IMR-90 (cell line): Measurements from ENCODE around the gene FBXL16. TPM values are rescaled to one million over a fixed set of nuclear protein-coding genes. Genes with fewer than 3 reads are reported as not detected.

Source experiments
- ATAC-seq: fragments of 200-7000 bp; cut with Tn5 transposase; 2 replicates; pipeline ENCODE4 v1.9.1; 2020; ENCODE audit warnings: low read depth, mild to moderate bottlenecking, moderate library complexity
- BruUV-seq: library from RNA; stranded (reverse); fragments of 400-500 nt; replicated peaks from 2 replicates; lab custom pipeline; 2021; lab: Mats Ljungman, UMichigan
- CTCF ChIA-PET: fragments of 300-600 bp; formaldehyde crosslinking; extraction: SDS; loops from one replicate; lab custom pipeline; 2021; ENCODE audit warnings: antibody characterized with exemption; lab: Yijun Ruan, JAX
- POLR2A ChIA-PET: fragments of 300-600 bp; sonication (Branson Sonifier 250); formaldehyde crosslinking; loops from one replicate; lab custom pipeline; 2022; ENCODE audit warnings: antibody characterized with exemption; ENCODE audit not compliant: unreplicated experiment; lab: Charles Lee
- DNase-seq: peaks from one replicate; pipeline ENCODE4 v3.0.0; 2013
- H2AFZ ChIP-seq: replicated peaks from 2 replicates; pipeline ENCODE3; 2013; ENCODE audit warnings: low read length, mild to moderate bottlenecking; ENCODE audit not compliant: poor library complexity
- H2AK5ac ChIP-seq: 2 replicates; pipeline ENCODE4 v1.6.1; 2013; ENCODE audit warnings: low read depth, low read length, inconsistent platforms
- H2AK9ac ChIP-seq: replicated peaks from 2 replicates; pipeline ENCODE3; 2013; ENCODE audit warnings: mild to moderate bottlenecking, low read depth, low read length, moderate library complexity; ENCODE audit not compliant: poor library complexity
- H2BK120ac ChIP-seq: 2 replicates; pipeline ENCODE4 v1.6.1; 2013; ENCODE audit warnings: low read depth, low read length, inconsistent platforms
- H2BK15ac ChIP-seq: 3 replicates; pipeline ENCODE4 v1.6.1; 2013; ENCODE audit warnings: low read depth, low read length, inconsistent platforms
- H2BK20ac ChIP-seq: 2 replicates; pipeline ENCODE4 v1.6.1; 2013; ENCODE audit warnings: low read depth, mild to moderate bottlenecking, inconsistent platforms, low read length, moderate library complexity
- H2BK5ac ChIP-seq: 2 replicates; pipeline ENCODE4 v1.6.1; 2013; ENCODE audit warnings: mild to moderate bottlenecking, low read depth, low read length, inconsistent platforms; ENCODE audit not compliant: poor library complexity, severe bottlenecking
- H3K14ac ChIP-seq: replicated peaks from 2 replicates; pipeline ENCODE4 v1.6.1; 2013; ENCODE audit warnings: low read depth, low read length, inconsistent platforms
- H3K18ac ChIP-seq: 2 replicates; pipeline ENCODE4 v1.6.1; 2013; ENCODE audit warnings: low read depth, low read length, control low read depth
- H3K23ac ChIP-seq: 2 replicates; pipeline ENCODE4 v1.6.1; 2013; ENCODE audit warnings: low read depth, low read length, inconsistent platforms
- H3K27ac ChIP-seq: 2 replicates; pipeline ENCODE4 v1.5.1; 2013; ENCODE audit warnings: mild to moderate bottlenecking, control low read depth, low read length; ENCODE audit not compliant: insufficient read depth
- H3K27me3 ChIP-seq: 2 replicates; pipeline ENCODE4 v1.6.1; 2013; ENCODE audit warnings: low read length; ENCODE audit not compliant: control insufficient read depth, insufficient read depth
- H3K36me3 ChIP-seq: 2 replicates; pipeline ENCODE4 v1.6.1; 2013; ENCODE audit warnings: low read length, mixed read lengths; ENCODE audit not compliant: control insufficient read depth, insufficient read depth
- H3K4ac ChIP-seq: 2 replicates; pipeline ENCODE4 v1.6.1; 2013; ENCODE audit warnings: low read depth, low read length, inconsistent platforms
- H3K4me1 ChIP-seq: 2 replicates; pipeline ENCODE4 v1.6.1; 2013; ENCODE audit warnings: low read length, mixed read lengths; ENCODE audit not compliant: control insufficient read depth, insufficient read depth
- H3K4me2 ChIP-seq: 2 replicates; pipeline ENCODE4 v1.6.1; 2013; ENCODE audit warnings: low read depth, mild to moderate bottlenecking, control low read depth, low read length, moderate library complexity
- H3K4me3 ChIP-seq: 2 replicates; pipeline ENCODE4 v1.5.1; 2013; ENCODE audit warnings: low read depth, mild to moderate bottlenecking, control low read depth, low read length, moderate library complexity; ENCODE audit not compliant: insufficient read depth
- H3K56ac ChIP-seq: 2 replicates; pipeline ENCODE4 v1.6.1; 2013; ENCODE audit warnings: low read length, inconsistent platforms; ENCODE audit not compliant: insufficient read depth; ENCODE audit errors: extremely low read depth
- H3K79me1 ChIP-seq, 2 experiments: 2 replicates each; pipeline ENCODE4 v1.6.1; 2013; ENCODE audit warnings: low read length in 2 of 2, inconsistent platforms in 1 of 2, low read depth in 1 of 2
- H3K9ac ChIP-seq: 2 replicates; pipeline ENCODE4 v1.6.1; 2013; ENCODE audit warnings: low read depth, low read length, control low read depth
- H3K9me1 ChIP-seq: 2 replicates; pipeline ENCODE4 v1.6.1; 2013; ENCODE audit warnings: low read length, inconsistent platforms; ENCODE audit not compliant: insufficient read depth
- H3K9me3 ChIP-seq: 2 replicates; pipeline ENCODE4 v1.6.1; 2013; ENCODE audit warnings: low read length; ENCODE audit not compliant: control insufficient read depth, insufficient read depth
- H4K20me1 ChIP-seq: 2 replicates; pipeline ENCODE4 v1.6.1; 2013; ENCODE audit warnings: low read length, inconsistent platforms; ENCODE audit not compliant: insufficient read depth
- H4K5ac ChIP-seq: 2 replicates; pipeline ENCODE4 v1.6.1; 2013; ENCODE audit warnings: mild to moderate bottlenecking, low read depth, low read length, control low read depth
- H4K8ac ChIP-seq, 2 experiments: 2 replicates each; pipeline ENCODE4 v1.6.1; 2013; ENCODE audit warnings: low read depth in 2 of 2, low read length in 2 of 2, control low read depth in 1 of 2, inconsistent platforms in 1 of 2
- H4K91ac ChIP-seq: 2 replicates; pipeline ENCODE4 v1.6.1; 2013; ENCODE audit warnings: low read depth, low read length, inconsistent platforms; ENCODE audit not compliant: insufficient read depth
- MAZ ChIP-seq: IDR thresholded peaks from 2 replicates; pipeline ENCODE4 v1.6.1; 2012; ENCODE audit warnings: low read depth, mild to moderate bottlenecking, low read length, improper control_type of control experiment, moderate library complexity, borderline replicate concordance
- RCOR1 ChIP-seq: IDR thresholded peaks from 2 replicates; pipeline ENCODE4 v1.6.1; 2012; ENCODE audit warnings: mild to moderate bottlenecking, low read length, improper control_type of control experiment; ENCODE audit not compliant: insufficient replicate concordance
- WGBS, 2 experiments: methylation state at CpG; one replicate each; pipeline versions ENCODE4 v1.1.5 to v1.1.7; 2013; ENCODE audit warnings: missing lambda C conversion rate in 2 of 2; ENCODE audit not compliant: insufficient read length in 1 of 2; ENCODE audit errors: extremely low coverage in 2 of 2; 5-methylcytosine and 5-hydroxymethylcytosine counted together
- dilution Hi-C: fragments of 300-500 bp; cut with HindIII; formaldehyde crosslinking; loops from one replicate; pipeline ENCODE4 v1.14.3; 2018; ENCODE audit warnings: low sequenced_read_pairs; ENCODE audit not compliant: unreplicated experiment
- in situ Hi-C: fragments of 300-500 bp; cut with MboI; formaldehyde crosslinking; loops from 3 replicates; pipeline ENCODE4 v1.14.3; 2019; ENCODE audit warnings: low sequenced_read_pairs, inconsistent platforms, mixed read lengths
- intact Hi-C: fragments of 100-400 bp; cut with micrococcal nuclease; formaldehyde crosslinking; loops from 2 replicates; pipeline ENCODE4 v1.10.0; 2022
- polyA plus RNA-seq, 3 experiments: library from polyadenylated mRNA; depleted of rRNA; stranded (reverse); fragments of >200 nt; gene quantifications; 2 replicates each; pipeline ENCODE4 v1.2.3, GENCODE V29; 2012; ENCODE audit warnings: low replicate concordance in 1 of 3
- total RNA-seq: library from RNA; depleted of rRNA; stranded (reverse); fragments of >200 nt; gene quantifications from 2 replicates; pipeline ENCODE4 v1.2.3, GENCODE V29; 2012
- TF ChIP-seq, protein P1 (sequence below): conservative IDR thresholded peaks from 2 replicates; pipeline ENCODE4 v1.5.1; 2012; ENCODE audit warnings: mild to moderate bottlenecking, low read depth, low read length, improper control_type of control experiment

The FBXL16 gene
- total and polyA plus RNA-seq, 2 of the 4 experiments (the other 2 are of a cell fraction) = 0.18 to 2.2 TPM

DNA sequence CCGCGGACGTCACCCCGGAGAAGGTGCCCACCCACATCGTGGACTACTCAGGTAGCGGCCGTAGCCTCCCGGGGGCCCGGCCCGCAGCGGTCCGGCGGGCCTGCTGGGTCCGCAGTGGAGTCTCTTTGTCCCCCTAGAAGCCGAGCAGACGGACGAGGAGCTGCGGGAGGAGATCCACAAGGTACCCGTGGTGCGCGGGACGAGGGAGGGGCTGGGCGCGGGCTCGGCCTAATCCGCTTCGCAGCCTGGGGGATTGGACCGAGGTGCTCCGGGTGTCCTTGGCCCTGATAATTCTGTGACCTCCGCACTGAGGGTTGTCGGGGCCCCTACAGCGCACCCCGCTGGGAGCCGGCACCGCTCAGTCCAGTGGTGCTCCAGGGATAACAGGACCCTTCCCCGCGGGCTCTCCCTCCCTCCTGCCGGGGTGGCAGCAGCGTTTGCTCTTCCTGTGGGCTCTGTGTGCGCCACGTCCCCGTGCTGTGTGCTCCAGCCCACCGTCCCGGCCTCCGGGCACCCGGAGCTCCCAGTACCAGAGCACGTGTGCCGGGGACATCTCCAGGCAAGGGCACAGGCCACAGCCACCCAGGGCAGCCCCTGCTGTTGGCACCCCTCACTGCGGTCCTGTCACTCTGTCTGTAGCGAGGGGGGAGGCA, 37.0 kb downstream of the FBXL16 start:
- no peaks in the 10 kb centered on the region for H3K27me3 ChIP-seq
- dilution Hi-C loops (no loop called here), in situ Hi-C loops (no loop called here), intact Hi-C loops (no loop called here)
- H3K36me3 ChIP-seq = peaks cover 41% of the 10 kb centered on the region
- H2BK15ac ChIP-seq = no peak overlapping the region
- H3K56ac ChIP-seq = no peak overlapping the region
- H3K14ac ChIP-seq = peak overlapping the region; percentile 71; the same call in 1 of the 2 replicates
- H4K5ac ChIP-seq = no peak overlapping the region
- peak overlapping the region; percentile 68 for H3K4me3 ChIP-seq
- peak overlapping the region; percentile 38; the same call in 1 of the 2 replicates for H3K23ac ChIP-seq
- H2AK5ac ChIP-seq = peak overlapping the region; percentile 81
- DNase-seq (no peak), ATAC-seq (peak; percentile 19)
- no TSS peak for BruUV-seq
- peaks cover 6% of the 10 kb centered on the region for H3K4me1 ChIP-seq
- CTCF ChIA-PET = no interaction called here
- H2BK5ac ChIP-seq = peak overlapping the region; percentile 56
- TF ChIP-seq, protein P1, sequence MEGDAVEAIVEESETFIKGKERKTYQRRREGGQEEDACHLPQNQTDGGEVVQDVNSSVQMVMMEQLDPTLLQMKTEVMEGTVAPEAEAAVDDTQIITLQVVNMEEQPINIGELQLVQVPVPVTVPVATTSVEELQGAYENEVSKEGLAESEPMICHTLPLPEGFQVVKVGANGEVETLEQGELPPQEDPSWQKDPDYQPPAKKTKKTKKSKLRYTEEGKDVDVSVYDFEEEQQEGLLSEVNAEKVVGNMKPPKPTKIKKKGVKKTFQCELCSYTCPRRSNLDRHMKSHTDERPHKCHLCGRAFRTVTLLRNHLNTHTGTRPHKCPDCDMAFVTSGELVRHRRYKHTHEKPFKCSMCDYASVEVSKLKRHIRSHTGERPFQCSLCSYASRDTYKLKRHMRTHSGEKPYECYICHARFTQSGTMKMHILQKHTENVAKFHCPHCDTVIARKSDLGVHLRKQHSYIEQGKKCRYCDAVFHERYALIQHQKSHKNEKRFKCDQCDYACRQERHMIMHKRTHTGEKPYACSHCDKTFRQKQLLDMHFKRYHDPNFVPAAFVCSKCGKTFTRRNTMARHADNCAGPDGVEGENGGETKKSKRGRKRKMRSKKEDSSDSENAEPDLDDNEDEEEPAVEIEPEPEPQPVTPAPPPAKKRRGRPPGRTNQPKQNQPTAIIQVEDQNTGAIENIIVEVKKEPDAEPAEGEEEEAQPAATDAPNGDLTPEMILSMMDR = no peak
- TF ChIP-seq RCOR1 (no peak), MAZ (peak; percentile 21; the same call in 1 of the 2 replicates)
- peaks cover 0 to 28% of the 10 kb centered on the region in 2 experiments; a peak in 1 of 4 replicates for H3K79me1 ChIP-seq
- H2AK9ac ChIP-seq = peak overlapping the region; percentile 100
- WGBS, 2 experiments = 14% methylated on average over 28 of the region's 50 CpGs; no CpG with 5 or more reads in 1 of the 2 experiments
- H4K91ac ChIP-seq = peak overlapping the region; percentile 71; the same call in 1 of the 2 replicates
- H4K8ac ChIP-seq = peak overlapping the region in 1 of 2 experiments; percentile 66; a peak in 2 of 4 replicates
- no peak overlapping the region for H2BK120ac ChIP-seq
- peak overlapping the region; percentile 97 for H2AFZ ChIP-seq
- POLR2A ChIA-PET = no interaction called here
- H3K9me3 ChIP-seq = no peaks in the 10 kb centered on the region
- peak overlapping the region; percentile 87 for H3K4ac ChIP-seq
- H3K9me1 ChIP-seq = peaks cover 6% of the 10 kb centered on the region
- no peak overlapping the region for H2BK20ac ChIP-seq
- peaks cover 13% of the 10 kb centered on the region for H4K20me1 ChIP-seq
- H3K9ac ChIP-seq = peak overlapping the region; percentile 76
- no peak overlapping the region for H3K18ac ChIP-seq
- H3K4me2 ChIP-seq = peak overlapping the region; percentile 93
- H3K27ac ChIP-seq = peak overlapping the region; percentile 69
